B cell (primary cell): ENCODE data around the gene JMJD6. TPM values are rescaled to one million over a fixed set of nuclear protein-coding genes. Genes with fewer than 3 reads are reported as not detected.

Source experiments
- ATAC-seq: fragments of 200-7000 bp; cut with Tn5 transposase; one replicate; pipeline ENCODE4 v1.10.0; 2021; ENCODE audit warnings: low read depth, mild to moderate bottlenecking, moderate number of reproducible peaks, moderate library complexity
- CTCF ChIA-PET: fragments of 350-600 bp; sonication (Branson Sonifier 250); formaldehyde crosslinking; loops from one replicate; lab custom pipeline; 2021; ENCODE audit warnings: antibody characterized with exemption, inconsistent platforms; lab: Charles Lee
- POLR2A ChIA-PET: fragments of 350-600 bp; sonication (Branson Sonifier 250); formaldehyde crosslinking; loops from one replicate; lab custom pipeline; 2021; ENCODE audit warnings: antibody characterized with exemption; lab: Charles Lee
- DNase-seq: peaks from one replicate; pipeline ENCODE4 v3.0.0; 2013
- H2AFZ ChIP-seq: 2 replicates; pipeline ENCODE4 v1.6.1; 2012; ENCODE audit warnings: mild to moderate bottlenecking, low read depth, low read length; ENCODE audit not compliant: insufficient read depth, poor library complexity, severe bottlenecking
- H3K27ac ChIP-seq, 2 donors: 1 replicate in 1 of 2; 2 replicates in 1 of 2; pipeline ENCODE4 v1.5.1; 2012 to 2013; ENCODE audit warnings: low read length in 2 of 2, mild to moderate bottlenecking in 2 of 2, moderate library complexity in 1 of 2
- H3K27me3 ChIP-seq, 4 experiments: fragments of 200-600 bp in 1 of 4; sonication (generic) in 1 of 4; replicated peaks in 1 of 4; 1 replicate in 2 of 4; 2 replicates in 2 of 4; pipeline versions ENCODE4 v1.6.1 to v1.7.0; 2013 to 2016; ENCODE audit warnings: low read length in 3 of 4, mild to moderate bottlenecking in 2 of 4, mixed read lengths in 1 of 4, moderate library complexity in 1 of 4; ENCODE audit not compliant: insufficient read depth in 4 of 4, control insufficient read depth in 3 of 4; ENCODE audit errors: control extremely low read depth in 1 of 4
- H3K36me3 ChIP-seq, 2 experiments: replicated peaks in 1 of 2; 1 replicate in 1 of 2; 2 replicates in 1 of 2; pipeline versions ENCODE4 v1.6.1 to v1.7.1; 2013; ENCODE audit warnings: low read length in 1 of 2; ENCODE audit not compliant: insufficient read depth in 2 of 2, control insufficient read depth in 1 of 2; ENCODE audit errors: control extremely low read depth in 1 of 2, extremely low read depth in 1 of 2
- H3K4me1 ChIP-seq, 2 donors: fragments of 200-600 bp in 1 of 2; sonication (generic) in 1 of 2; 1 replicate in 1 of 2; 2 replicates in 1 of 2; pipeline versions ENCODE4 v1.5.1 to v1.6.1; 2013 to 2017; ENCODE audit warnings: low read length in 2 of 2; ENCODE audit not compliant: control insufficient read depth in 2 of 2, insufficient read depth in 2 of 2
- H3K4me2 ChIP-seq: replicated peaks from 2 replicates; pipeline ENCODE3; 2012; ENCODE audit warnings: mild to moderate bottlenecking, low read depth, low read length; ENCODE audit not compliant: poor library complexity, severe bottlenecking
- H3K4me3 ChIP-seq, 5 experiments: fragments of 200-600 bp in 1 of 5; sonication (generic) in 1 of 5; 1 replicate in 3 of 5; 2 replicates in 2 of 5; pipeline versions ENCODE4 v1.5.1 to v1.7.0; 2011 to 2016; ENCODE audit warnings: low read length in 4 of 5, mild to moderate bottlenecking in 4 of 5, low read depth in 2 of 5, control low read depth in 1 of 5, moderate library complexity in 1 of 5; ENCODE audit not compliant: insufficient read depth in 1 of 5; ENCODE audit errors: control extremely low read depth in 1 of 5, extremely low read depth in 1 of 5
- H3K79me2 ChIP-seq: fragments of 200-600 bp; sonication (generic); one replicate; pipeline ENCODE4 v1.6.0; 2016; ENCODE audit warnings: low read length; ENCODE audit not compliant: control insufficient read depth, insufficient read depth
- H3K9ac ChIP-seq: fragments of 200-600 bp; sonication (generic); 2 replicates; pipeline ENCODE4 v1.6.1; 2017; ENCODE audit warnings: mild to moderate bottlenecking, low read length, moderate library complexity
- H3K9me3 ChIP-seq, 3 donors: one replicate each; pipeline versions ENCODE4 v1.6.1 to v1.7.1; 2013; ENCODE audit warnings: low read length in 2 of 3; ENCODE audit not compliant: control insufficient read depth in 2 of 3, insufficient read depth in 1 of 3; ENCODE audit errors: control extremely low read depth in 1 of 3
- H4K20me1 ChIP-seq: 2 replicates; pipeline ENCODE4 v1.6.0; 2012; ENCODE audit warnings: mild to moderate bottlenecking, low read length; ENCODE audit not compliant: insufficient read depth, control insufficient read depth, poor library complexity, severe bottlenecking
- H3K27ac Mint-ChIP-seq: one replicate; pipeline ENCODE4 v1.8.0; 2021; ENCODE audit warnings: mixed read lengths
- H3K27me3 Mint-ChIP-seq: one replicate; pipeline ENCODE4 v1.8.0; 2021; ENCODE audit warnings: mixed read lengths
- H3K4me1 Mint-ChIP-seq: one replicate; pipeline ENCODE4 v1.8.0; 2021; ENCODE audit warnings: mixed read lengths
- H3K4me3 Mint-ChIP-seq: one replicate; pipeline ENCODE4 v1.8.0; 2021; ENCODE audit warnings: mixed read lengths
- H3K9me3 Mint-ChIP-seq: one replicate; pipeline ENCODE4 v1.8.0; 2022; ENCODE audit warnings: mixed read lengths; ENCODE audit not compliant: insufficient read depth
- EZH2 ChIP-seq: IDR thresholded peaks from 2 replicates; pipeline ENCODE4 v1.6.1; 2012; ENCODE audit warnings: borderline replicate concordance, low read depth, mild to moderate bottlenecking, moderate library complexity, low read length; ENCODE audit not compliant: insufficient read depth, poor library complexity, severe bottlenecking
- WGBS: methylation state at CpG from one replicate; pipeline ENCODE4 v1.1.5; 2013; ENCODE audit warnings: missing lambda C conversion rate; ENCODE audit not compliant: insufficient coverage; 5-methylcytosine and 5-hydroxymethylcytosine counted together
- intact Hi-C: fragments of 100-400 bp; cut with micrococcal nuclease; formaldehyde crosslinking; loops from one replicate; pipeline ENCODE4 v1.10.0; 2022
- polyA plus RNA-seq: library from polyadenylated mRNA; depleted of rRNA; stranded (reverse); fragments of >200 nt; gene quantifications from 2 replicates; pipeline ENCODE4 v1.2.3, GENCODE V29; 2012
- total RNA-seq, 2 donors: library from RNA; stranded (reverse); fragments of 120-200 nt in 1 of 2; gene quantifications; 1 replicate in 1 of 2; 2 replicates in 1 of 2; pipeline versions ENCODE4 v1.2.3 to v1.2.4, GENCODE V29; 2013 to 2022
- TF ChIP-seq, protein P1 (sequence below): fragments of 200-600 bp; IDR thresholded peaks from one replicate; pipeline ENCODE4 v1.8.0; 2022; ENCODE audit warnings: antibody characterized with exemption, mild to moderate bottlenecking

The JMJD6 gene
- total and polyA plus RNA-seq, 2 donors (not counting 1 experiment from before 2014, with no cell fraction given): 38.2 to 45.0 TPM

DNA sequence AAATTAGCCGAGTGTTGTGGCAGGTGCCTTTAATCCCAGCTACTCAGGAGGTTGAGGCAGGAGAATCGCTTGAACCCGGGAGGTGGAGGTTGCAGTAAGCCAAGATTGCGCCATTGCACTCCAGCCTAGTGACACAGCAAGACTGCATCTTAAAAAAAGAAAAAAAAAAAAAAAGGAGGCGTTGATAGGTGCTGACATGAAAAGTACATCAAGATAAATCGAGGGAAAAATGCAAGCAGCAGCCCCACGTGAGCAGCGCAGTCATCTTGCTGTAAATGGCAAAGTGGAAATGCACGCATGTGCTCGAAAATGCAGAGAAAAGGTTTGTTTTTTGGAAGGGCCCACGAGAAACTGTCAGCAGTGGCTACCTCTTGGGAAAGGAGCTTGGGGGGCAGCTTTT lies 36.5 kb downstream of the JMJD6 start:
- Histone ChIP-seq H4K20me1 (no peaks in the 10 kb centered on the region), H3K36me3 (no peaks in the 10 kb centered on the region), H3K9ac (no peak overlapping the region), H3K9me3 (no peaks in the 10 kb centered on the region), H3K4me1 (no peaks in the 10 kb centered on the region), H2AFZ (no peak overlapping the region), H3K4me3 (no peak overlapping the region), H3K4me2 (no peak overlapping the region), H3K27me3 (peaks cover 0 to 5% (median 0%) of the 10 kb centered on the region in 4 experiments), H3K27ac (no peak overlapping the region), H3K79me2 (no peaks in the 10 kb centered on the region)
- DNase-seq (no peak), ATAC-seq (no peak)
- no peak overlapping the region for H3K4me3 Mint-ChIP-seq
- H3K9me3 Mint-ChIP-seq: no peaks in the 10 kb centered on the region
- ChIA-PET CTCF (no interaction called here), POLR2A (interaction anchor here (0.6 kb wide), 1 partner anchor 79 kb away, joined by 3 read pairs; no protein-coding TSS in a partner anchor)
- H3K27me3 Mint-ChIP-seq: peaks cover 4% of the 10 kb centered on the region
- no peaks in the 10 kb centered on the region for H3K4me1 Mint-ChIP-seq
- no peak for TF ChIP-seq EZH2
- TF ChIP-seq, protein P1, sequence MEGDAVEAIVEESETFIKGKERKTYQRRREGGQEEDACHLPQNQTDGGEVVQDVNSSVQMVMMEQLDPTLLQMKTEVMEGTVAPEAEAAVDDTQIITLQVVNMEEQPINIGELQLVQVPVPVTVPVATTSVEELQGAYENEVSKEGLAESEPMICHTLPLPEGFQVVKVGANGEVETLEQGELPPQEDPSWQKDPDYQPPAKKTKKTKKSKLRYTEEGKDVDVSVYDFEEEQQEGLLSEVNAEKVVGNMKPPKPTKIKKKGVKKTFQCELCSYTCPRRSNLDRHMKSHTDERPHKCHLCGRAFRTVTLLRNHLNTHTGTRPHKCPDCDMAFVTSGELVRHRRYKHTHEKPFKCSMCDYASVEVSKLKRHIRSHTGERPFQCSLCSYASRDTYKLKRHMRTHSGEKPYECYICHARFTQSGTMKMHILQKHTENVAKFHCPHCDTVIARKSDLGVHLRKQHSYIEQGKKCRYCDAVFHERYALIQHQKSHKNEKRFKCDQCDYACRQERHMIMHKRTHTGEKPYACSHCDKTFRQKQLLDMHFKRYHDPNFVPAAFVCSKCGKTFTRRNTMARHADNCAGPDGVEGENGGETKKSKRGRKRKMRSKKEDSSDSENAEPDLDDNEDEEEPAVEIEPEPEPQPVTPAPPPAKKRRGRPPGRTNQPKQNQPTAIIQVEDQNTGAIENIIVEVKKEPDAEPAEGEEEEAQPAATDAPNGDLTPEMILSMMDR: no peak
- WGBS: 100% methylated on average over 5 of the region's 11 CpGs
- intact Hi-C loops: no loop called here
- H3K27ac Mint-ChIP-seq: no peak overlapping the region

DNA sequence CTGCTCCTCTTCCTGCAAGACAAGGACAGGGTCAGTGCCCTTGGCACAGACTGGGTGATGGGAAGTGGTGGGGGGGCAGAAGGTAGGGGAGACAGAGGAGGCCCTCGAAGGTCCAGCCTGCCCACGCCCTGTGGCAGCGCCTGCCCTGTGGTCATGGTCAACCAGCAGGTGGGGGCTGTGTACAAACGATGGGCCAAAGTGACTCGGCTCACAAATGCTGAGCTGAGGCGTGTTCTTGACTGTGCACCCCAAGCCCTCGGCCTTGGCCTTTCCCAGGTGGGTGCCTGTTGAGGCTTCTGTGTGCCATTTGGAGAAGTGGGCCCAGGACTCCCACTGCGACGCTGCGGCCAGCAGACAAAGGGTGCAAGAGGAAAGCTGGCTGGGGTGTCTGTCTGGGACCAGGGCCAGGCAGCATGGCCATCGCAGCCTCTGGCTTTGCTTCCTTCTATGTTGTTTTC lies 38.2 kb downstream of the JMJD6 start:
- Histone ChIP-seq H3K27ac (no peak overlapping the region), H2AFZ (no peak overlapping the region), H4K20me1 (no peaks in the 10 kb centered on the region), H3K79me2 (no peaks in the 10 kb centered on the region), H3K27me3 (peaks cover 0 to 5% (median 0%) of the 10 kb centered on the region in 4 experiments), H3K4me2 (no peak overlapping the region), H3K9ac (no peak overlapping the region), H3K4me1 (no peaks in the 10 kb centered on the region), H3K36me3 (no peaks in the 10 kb centered on the region), H3K9me3 (no peaks in the 10 kb centered on the region), H3K4me3 (no peak overlapping the region)
- WGBS: 85% methylated on average over 11 of the region's 11 CpGs
- TF ChIP-seq, protein P1: no peak
- TF ChIP-seq EZH2: no peak
- Mint-ChIP-seq H3K27ac (no peak overlapping the region), H3K4me1 (no peaks in the 10 kb centered on the region), H3K9me3 (no peaks in the 10 kb centered on the region), H3K27me3 (peaks cover 4% of the 10 kb centered on the region), H3K4me3 (no peak overlapping the region)
- no peak for ATAC-seq
- intact Hi-C loops: no loop called here
- POLR2A ChIA-PET: no interaction called here
- no peak for DNase-seq
- CTCF ChIA-PET: no interaction called here
